Astrocyte of the hippocampus (primary cell): ENCODE results near the gene OXCT1.
"Not testable (repeated sequence)": the region's sequence is repeated elsewhere in the genome, so short reads cannot be mapped to it uniquely, and the experiment has no call there.

ENCODE experiments used
- DNase-seq: peaks from one replicate; pipeline ENCODE4 v3.0.0; 2011; ENCODE audit warnings: low read depth, low spot score

OXCT1 gene

GRCh38 chr5:41874512-41875060 is 4.4 kb upstream of the OXCT1 start:
- no peak for DNase-seq

DNA sequence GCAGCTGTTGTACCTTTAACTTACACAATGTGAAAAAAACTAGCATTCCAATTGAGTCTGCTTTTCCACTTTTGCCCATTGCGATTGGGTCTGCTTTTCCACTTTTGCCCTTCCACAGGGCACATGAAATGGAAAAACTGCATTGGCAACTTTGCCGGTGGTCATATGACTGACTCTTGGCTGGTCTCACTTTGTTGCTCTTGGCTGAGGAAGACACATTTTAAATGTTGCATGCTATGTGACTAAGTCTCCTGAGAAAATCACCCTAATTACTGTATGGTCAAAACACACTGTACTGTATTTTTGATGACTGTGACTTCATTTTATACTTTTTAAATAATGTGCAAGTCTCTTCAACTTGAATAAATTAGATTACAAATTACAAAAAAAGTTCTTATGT is 1.6 kb upstream of the OXCT1 start:
- DNase-seq, result peak; percentile 92

GRCh38 chr5:41870627-41871048 is 413 bp upstream of the OXCT1 start:
- DNase-seq, result no peak

- peak; percentile 61 for DNase-seq
These were observed 988 bp downstream of the OXCT1 start for GRCh38 chr5:41869151-41869723.

DNA sequence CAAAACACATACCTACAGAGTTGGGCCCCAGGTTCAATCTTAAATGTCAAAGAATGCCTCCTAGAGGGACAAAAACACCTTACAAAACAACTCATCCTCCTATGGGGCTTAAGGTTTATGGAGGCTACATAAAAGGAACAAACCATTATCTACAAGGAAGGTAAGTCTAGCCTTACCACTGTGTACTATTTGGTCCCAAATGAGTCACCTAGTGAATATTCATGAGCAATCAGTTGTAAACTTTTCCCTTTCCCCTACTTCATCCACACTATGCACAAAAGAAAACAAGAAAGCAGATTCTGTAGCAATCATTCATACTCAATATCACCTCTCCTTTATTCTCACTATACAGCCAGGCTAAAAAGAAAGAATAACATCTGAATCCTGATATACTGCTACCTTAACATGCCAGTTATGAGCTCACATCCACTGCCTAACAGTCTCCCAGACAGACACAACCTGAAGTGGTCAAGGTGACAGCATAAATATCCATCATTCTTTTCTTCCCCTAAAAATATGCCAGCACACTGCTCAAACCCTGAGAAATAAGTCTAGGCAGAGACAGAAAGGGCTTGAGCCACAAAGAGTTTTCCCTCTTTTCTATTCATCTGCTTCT is 6.2 kb downstream of the OXCT1 start:
- DNase-seq, result peak; percentile 65

DNA sequence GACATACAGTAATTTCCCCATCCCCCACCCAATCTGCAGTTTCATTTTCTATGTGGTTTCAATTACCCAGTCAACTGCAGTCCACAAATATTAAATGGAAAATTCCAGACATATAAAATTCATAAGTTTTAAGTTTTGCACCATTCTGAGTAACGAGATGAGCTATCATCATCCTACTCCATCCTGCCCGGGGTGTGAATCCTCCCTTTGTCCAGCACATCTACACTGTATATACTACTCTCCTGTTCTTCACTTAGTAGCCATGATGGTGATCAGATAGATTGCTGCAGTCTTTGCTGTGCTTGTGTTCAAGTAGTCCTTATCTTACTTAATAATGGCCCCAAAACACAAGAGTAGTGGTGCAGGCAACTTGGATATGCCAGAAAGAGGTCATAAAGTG is 11.3 kb downstream of the OXCT1 start:
- DNase-seq, result no peak

DNA sequence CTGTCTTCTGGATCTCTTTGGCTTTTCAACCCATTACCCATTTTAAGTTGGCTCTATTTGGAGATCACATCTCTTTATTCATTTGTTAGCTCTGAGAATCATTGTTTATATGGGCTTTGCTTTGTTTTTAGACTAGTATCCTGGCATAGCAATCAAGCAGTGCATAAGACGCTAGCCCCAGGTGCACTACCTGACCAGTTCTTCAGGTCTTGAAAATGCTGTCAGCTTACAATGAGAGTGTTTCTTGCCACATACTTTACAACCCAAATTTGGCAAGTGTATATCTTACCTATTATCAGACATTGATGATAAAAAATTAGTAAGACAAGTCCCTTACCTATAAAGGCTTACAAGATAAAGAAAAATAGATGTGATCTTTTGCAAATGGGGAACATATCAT is 12.2 kb downstream of the OXCT1 start:
- DNase-seq, result no peak

GRCh38 chr5:41856644-41857491 is 13.4 kb downstream of the OXCT1 start:
- peak; percentile 81 for DNase-seq

- no peak for DNase-seq
These were observed 17.9 kb downstream of the OXCT1 start for GRCh38 chr5:41852293-41852692.

DNA sequence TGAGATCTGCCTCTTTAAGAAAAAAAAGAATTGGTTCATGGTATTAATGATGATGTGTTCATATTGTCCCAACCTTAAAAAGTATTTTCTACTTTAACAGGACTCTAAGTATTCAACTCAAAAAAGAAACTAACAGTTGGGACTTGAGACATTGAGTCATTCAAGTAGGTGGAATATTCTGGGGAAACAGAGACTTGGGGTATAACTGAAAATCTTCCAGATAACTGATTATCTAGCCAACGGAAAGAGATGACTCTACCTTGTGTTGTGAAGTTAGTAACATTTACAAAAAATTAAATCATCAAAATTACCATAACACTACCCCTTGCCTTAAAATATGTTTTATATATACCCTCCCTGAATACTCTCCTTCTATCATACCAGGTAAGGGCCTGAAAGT is 19.1 kb downstream of the OXCT1 start:
- no peak for DNase-seq

- DNase-seq, result no peak
These were observed 21.2 kb downstream of the OXCT1 start for GRCh38 chr5:41848983-41849382.

- DNase-seq, result not testable (repeated sequence)
These were observed 24.5 kb downstream of the OXCT1 start for GRCh38 chr5:41845751-41846150.

GRCh38 chr5:41844502-41844901 is 25.7 kb downstream of the OXCT1 start:
- no peak for DNase-seq

- DNase-seq, result peak; percentile 76
These were observed 26.5 kb downstream of the OXCT1 start for GRCh38 chr5:41843456-41844370.

DNA sequence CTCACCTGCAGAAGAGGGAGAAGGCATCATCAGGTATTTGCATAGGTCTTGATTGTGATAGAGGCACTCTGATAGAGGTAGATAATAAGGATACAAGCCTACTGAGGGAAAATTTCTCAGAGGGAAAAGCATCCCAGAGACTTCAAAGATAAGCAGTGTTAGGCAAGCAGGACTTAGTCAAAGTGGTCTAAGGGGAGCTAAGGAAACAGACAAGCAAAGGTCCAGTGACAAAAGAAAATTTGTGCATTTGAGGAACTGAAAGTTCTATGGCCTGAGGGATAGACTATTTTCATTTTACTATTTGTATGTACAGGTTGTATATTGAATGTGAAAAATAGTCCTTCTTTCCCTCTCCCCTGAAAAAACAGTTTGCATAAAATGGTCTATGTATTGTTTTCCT is 27.4 kb downstream of the OXCT1 start:
- DNase-seq, result no peak

DNA sequence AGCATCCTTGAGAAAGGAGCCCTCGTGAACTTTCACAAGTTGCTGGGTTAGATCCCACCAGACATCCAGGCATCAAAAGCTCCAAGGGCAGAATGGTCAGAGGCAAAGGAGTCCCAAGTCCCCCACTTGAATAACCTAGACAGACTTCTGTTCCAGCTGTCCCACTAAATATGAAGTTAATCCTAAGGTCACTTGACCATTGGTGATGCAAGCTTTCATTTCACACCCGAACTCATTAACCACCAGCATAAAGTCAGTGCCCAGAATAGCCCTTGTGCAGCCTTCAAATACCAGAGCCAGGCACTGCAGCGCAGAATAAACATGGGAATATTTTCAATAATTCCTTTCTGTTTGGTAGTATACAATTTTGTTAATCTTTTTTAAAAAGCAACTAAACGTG is 28.9 kb downstream of the OXCT1 start:
- DNase-seq, result no peak

- no peak for DNase-seq
These were observed 30.0 kb downstream of the OXCT1 start for GRCh38 chr5:41840251-41840650.

- no peak for DNase-seq
These were observed 32.4 kb downstream of the OXCT1 start for GRCh38 chr5:41837793-41838192.

DNA sequence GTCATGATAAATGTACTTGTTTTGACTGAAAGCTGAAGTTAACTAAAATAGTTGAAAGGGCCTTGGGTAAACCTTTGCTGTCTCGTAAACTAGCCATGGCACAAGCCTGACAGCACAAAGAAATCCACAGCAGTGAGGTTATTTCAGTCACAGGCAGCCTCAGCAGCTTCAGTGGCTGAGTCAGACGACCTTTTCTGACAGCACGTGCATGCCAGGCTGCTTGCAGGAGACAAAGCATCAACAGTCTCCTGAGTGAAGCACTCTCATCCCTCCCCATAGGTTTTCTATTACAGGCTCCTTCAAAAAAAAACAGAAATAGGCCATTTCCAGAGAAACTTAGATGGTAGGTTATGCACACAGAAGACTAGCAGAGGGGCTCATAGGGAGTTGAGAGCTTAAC is 34.6 kb downstream of the OXCT1 start:
- DNase-seq, result peak; percentile 84

GRCh38 chr5:41834506-41834905 is 35.7 kb downstream of the OXCT1 start:
- DNase-seq, result no peak

GRCh38 chr5:41832430-41832829 is 37.8 kb downstream of the OXCT1 start:
- peak; percentile 4 for DNase-seq

GRCh38 chr5:41831155-41831554 is 39.1 kb downstream of the OXCT1 start:
- DNase-seq, result no peak
